ENCODE measurements around the gene TMEM108. TPM values are rescaled to one million over a fixed set of nuclear protein-coding genes. Genes with fewer than 3 reads are reported as not detected.

Gene TMEM108
- total RNA-seq, 1 experiment from 2014 or later, result not detected

DNA sequence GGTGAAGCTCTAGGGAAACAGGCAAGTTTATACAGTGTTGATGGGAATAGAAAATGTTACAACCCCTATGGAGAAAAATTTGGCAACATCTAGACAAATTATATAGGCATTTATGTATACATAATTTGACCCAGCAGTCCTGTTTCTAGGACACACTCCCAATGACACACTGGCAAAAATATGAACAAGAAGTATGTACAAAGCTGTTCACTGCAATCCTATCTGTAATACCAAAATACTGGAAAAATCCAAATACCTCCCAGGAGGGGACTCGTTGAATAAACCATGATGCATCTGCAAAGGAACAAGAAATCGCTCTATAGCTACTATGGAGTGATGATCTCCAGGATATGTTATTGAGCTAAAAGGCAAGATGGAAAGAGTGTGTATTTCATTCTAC lies 370.2 kb downstream of the TMEM108 start:
- Histone ChIP-seq H3K4me1 (ENCODE audit: control insufficient read depth in 1 of 2, insufficient read depth in 2 of 2, low read length in 2 of 2) (peaks cover 0 to 4% of the 10 kb centered on the region in 2 experiments; a peak in 1 of 4 replicates), H3K9me2 (ENCODE audit: insufficient read depth) (no peaks in the 10 kb centered on the region), H3K27me3 (ENCODE audit: insufficient read depth, low read length) (peaks cover 49% of the 10 kb centered on the region), H3K36me3 (ENCODE audit: control insufficient read depth in 1 of 2, insufficient read depth in 2 of 2, low read length in 2 of 2) (no peaks in the 10 kb centered on the region), H3K79me2 (ENCODE audit: insufficient read depth, low read length) (no peaks in the 10 kb centered on the region), H3K4me3 (replicated peaks in 1 of 2; ENCODE audit: low read depth in 1 of 2, low read length in 2 of 2) (no peak overlapping the region), H3K9me3 (ENCODE audit: control insufficient read depth in 1 of 2, insufficient read depth in 1 of 2, low read depth in 1 of 2, low read length in 2 of 2) (no peaks in the 10 kb centered on the region), H3K27ac (ENCODE audit: low read depth, low read length) (no peak overlapping the region), H3K9ac (ENCODE audit: low read length) (no peak overlapping the region), H3K4me2 (ENCODE audit: low read length) (no peak overlapping the region), H4K20me1 (ENCODE audit: insufficient read depth) (no peaks in the 10 kb centered on the region), H2AFZ (ENCODE audit: low read depth, low read length, poor library complexity, severe bottlenecking) (no peak overlapping the region)
- BruUV-seq (replicated peaks), result no TSS peak
- DNase-seq (ENCODE audit: low read depth, low spot score), result no peak
- ChIA-PET RAD21 (ENCODE audit: low non-redundant PET in 1 of 2, low total read pairs in 2 of 2, uncharacterized antibody in 2 of 2, unreplicated experiment in 2 of 2) (no interaction called here), CTCF (no interaction called here), POLR2A (no interaction called here)
- TF ChIP-seq ZNF274 (IDR thresholded peaks at IDR 0.05; ENCODE audit: low read depth, low read length) (no peak), CBX3 (IDR thresholded peaks at IDR 0.05; ENCODE audit: low read depth) (no peak), EGR1 (IDR thresholded peaks at IDR 0.05; ENCODE audit: low read depth) (no peak), EZH2 (IDR thresholded peaks at IDR 0.05) (no peak), ZFX (IDR thresholded peaks at IDR 0.05) (no peak), YY1 (IDR thresholded peaks at IDR 0.05; ENCODE audit: extremely low read depth, insufficient replicate concordance, low read depth, low read length) (no peak), TCF7L2 (IDR thresholded peaks at IDR 0.05; ENCODE audit: borderline replicate concordance, extremely low read depth, insufficient read depth, insufficient read length) (no peak), JUND (IDR thresholded peaks at IDR 0.05) (no peak), CEBPB (IDR thresholded peaks at IDR 0.05; ENCODE audit: low read depth) (no peak), ELF1 (IDR thresholded peaks at IDR 0.05; ENCODE audit: borderline replicate concordance, low read depth) (no peak), POLR2AphosphoS5 (IDR thresholded peaks at IDR 0.05; ENCODE audit: low read depth, low read length) (no peak), POLR2A (IDR thresholded peaks at IDR 0.05; ENCODE audit: borderline replicate concordance, extremely low read depth, insufficient read depth, insufficient read length) (no peak)
- TF ChIP-seq, protein P1, sequence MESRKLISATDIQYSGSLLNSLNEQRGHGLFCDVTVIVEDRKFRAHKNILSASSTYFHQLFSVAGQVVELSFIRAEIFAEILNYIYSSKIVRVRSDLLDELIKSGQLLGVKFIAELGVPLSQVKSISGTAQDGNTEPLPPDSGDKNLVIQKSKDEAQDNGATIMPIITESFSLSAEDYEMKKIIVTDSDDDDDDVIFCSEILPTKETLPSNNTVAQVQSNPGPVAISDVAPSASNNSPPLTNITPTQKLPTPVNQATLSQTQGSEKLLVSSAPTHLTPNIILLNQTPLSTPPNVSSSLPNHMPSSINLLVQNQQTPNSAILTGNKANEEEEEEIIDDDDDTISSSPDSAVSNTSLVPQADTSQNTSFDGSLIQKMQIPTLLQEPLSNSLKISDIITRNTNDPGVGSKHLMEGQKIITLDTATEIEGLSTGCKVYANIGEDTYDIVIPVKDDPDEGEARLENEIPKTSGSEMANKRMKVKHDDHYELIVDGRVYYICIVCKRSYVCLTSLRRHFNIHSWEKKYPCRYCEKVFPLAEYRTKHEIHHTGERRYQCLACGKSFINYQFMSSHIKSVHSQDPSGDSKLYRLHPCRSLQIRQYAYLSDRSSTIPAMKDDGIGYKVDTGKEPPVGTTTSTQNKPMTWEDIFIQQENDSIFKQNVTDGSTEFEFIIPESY (IDR thresholded peaks at IDR 0.05; ENCODE audit: extremely low read depth, insufficient replicate concordance, low read length), result no peak
- TF ChIP-seq, protein P2, sequence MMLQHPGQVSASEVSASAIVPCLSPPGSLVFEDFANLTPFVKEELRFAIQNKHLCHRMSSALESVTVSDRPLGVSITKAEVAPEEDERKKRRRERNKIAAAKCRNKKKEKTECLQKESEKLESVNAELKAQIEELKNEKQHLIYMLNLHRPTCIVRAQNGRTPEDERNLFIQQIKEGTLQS (IDR thresholded peaks at IDR 0.05), result no peak
- TF ChIP-seq, protein P3, sequence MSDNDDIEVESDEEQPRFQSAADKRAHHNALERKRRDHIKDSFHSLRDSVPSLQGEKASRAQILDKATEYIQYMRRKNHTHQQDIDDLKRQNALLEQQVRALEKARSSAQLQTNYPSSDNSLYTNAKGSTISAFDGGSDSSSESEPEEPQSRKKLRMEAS (IDR thresholded peaks at IDR 0.05), result no peak
- intact Hi-C loops (cut with micrococcal nuclease), result no loop called here
- ATAC-seq, result no peak
